ENCODE data around the gene CALHM6.

DNA sequence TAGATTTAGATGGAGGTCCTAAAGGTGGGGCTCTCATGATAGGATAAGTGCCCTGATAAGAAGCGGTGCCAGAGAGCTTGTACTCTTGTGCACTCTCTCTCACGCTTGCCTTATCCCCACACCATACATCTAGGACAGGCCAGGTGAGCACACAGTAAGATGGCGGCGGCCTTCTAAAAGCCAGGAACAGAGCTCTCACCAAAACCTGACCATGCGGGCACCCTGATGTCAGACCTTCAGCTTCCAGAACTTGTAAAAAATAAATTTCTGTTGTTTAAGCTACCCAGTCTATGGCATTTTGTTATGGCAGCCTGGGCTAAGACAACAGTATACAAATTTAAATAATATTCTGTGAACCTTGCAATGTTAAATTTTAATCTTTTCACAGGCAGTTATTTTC, 40.8 kb upstream of the CALHM6 start:
- TF ChIP-seq, protein P1, sequence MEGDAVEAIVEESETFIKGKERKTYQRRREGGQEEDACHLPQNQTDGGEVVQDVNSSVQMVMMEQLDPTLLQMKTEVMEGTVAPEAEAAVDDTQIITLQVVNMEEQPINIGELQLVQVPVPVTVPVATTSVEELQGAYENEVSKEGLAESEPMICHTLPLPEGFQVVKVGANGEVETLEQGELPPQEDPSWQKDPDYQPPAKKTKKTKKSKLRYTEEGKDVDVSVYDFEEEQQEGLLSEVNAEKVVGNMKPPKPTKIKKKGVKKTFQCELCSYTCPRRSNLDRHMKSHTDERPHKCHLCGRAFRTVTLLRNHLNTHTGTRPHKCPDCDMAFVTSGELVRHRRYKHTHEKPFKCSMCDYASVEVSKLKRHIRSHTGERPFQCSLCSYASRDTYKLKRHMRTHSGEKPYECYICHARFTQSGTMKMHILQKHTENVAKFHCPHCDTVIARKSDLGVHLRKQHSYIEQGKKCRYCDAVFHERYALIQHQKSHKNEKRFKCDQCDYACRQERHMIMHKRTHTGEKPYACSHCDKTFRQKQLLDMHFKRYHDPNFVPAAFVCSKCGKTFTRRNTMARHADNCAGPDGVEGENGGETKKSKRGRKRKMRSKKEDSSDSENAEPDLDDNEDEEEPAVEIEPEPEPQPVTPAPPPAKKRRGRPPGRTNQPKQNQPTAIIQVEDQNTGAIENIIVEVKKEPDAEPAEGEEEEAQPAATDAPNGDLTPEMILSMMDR (IDR thresholded peaks at IDR 0.05; ENCODE audit: low read depth, low read length): no peak
- TF ChIP-seq, protein P2, sequence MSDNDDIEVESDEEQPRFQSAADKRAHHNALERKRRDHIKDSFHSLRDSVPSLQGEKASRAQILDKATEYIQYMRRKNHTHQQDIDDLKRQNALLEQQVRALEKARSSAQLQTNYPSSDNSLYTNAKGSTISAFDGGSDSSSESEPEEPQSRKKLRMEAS (IDR thresholded peaks at IDR 0.05; ENCODE audit: low read depth, low read length): no peak
- no peak for TF ChIP-seq POLR2A (IDR thresholded peaks at IDR 0.05; ENCODE audit: extremely low read depth, insufficient read length)
- no peak for TF ChIP-seq MYC (IDR thresholded peaks at IDR 0.05; ENCODE audit: low read depth, low read length)

Data from NB4 (cell line).